GM23338 (cell line): ENCODE results near the gene CLTRN. TPM values are rescaled to one million over a fixed set of nuclear protein-coding genes. Genes with fewer than 3 reads are reported as not detected.

ENCODE experiments used
- ATAC-seq: fragments of 200-7000 bp; cut with Tn5 transposase; 3 replicates; pipeline ENCODE4 v1.9.1; 2020
- DNase-seq: peaks from one replicate; pipeline ENCODE4 v3.0.0-alpha.2; 2015; ENCODE audit warnings: low spot score
- H2AFZ ChIP-seq: fragments of 200-600 bp; sonication (generic); 2 replicates; pipeline ENCODE4 v1.8.0; 2016; ENCODE audit warnings: antibody characterized with exemption, mild to moderate bottlenecking, moderate library complexity
- H3F3A ChIP-seq: fragments of 200-600 bp; sonication (generic); replicated peaks from 2 replicates; pipeline ENCODE4 v1.8.0; 2017; ENCODE audit warnings: antibody characterized with exemption, mixed run types, low read depth
- H3K27ac ChIP-seq: fragments of 200-600 bp; sonication (generic); 2 replicates; pipeline ENCODE4 v1.6.1; 2016; ENCODE audit warnings: low read depth
- H3K27me3 ChIP-seq: fragments of 200-600 bp; sonication (generic); 2 replicates; pipeline ENCODE4 v1.8.0; 2016; ENCODE audit warnings: mild to moderate bottlenecking, mixed run types, moderate library complexity; ENCODE audit not compliant: insufficient read depth
- H3K36me3 ChIP-seq: fragments of 200-600 bp; sonication (generic); 2 replicates; pipeline ENCODE4 v1.8.0; 2016; ENCODE audit warnings: mild to moderate bottlenecking; ENCODE audit not compliant: insufficient read depth
- H3K4me1 ChIP-seq: fragments of 200-600 bp; sonication (generic); 2 replicates; pipeline ENCODE4 v1.8.0; 2016; ENCODE audit warnings: mild to moderate bottlenecking, moderate library complexity; ENCODE audit not compliant: insufficient read depth
- H3K4me2 ChIP-seq: fragments of 200-600 bp; sonication (generic); 2 replicates; pipeline ENCODE4 v1.7.1; 2017; ENCODE audit warnings: mixed run types
- H3K4me3 ChIP-seq: fragments of 200-600 bp; sonication (generic); 2 replicates; pipeline ENCODE4 v1.6.1; 2016; ENCODE audit warnings: mixed run types
- H3K79me2 ChIP-seq: fragments of 200-600 bp; sonication (generic); replicated peaks from 2 replicates; pipeline ENCODE4 v1.8.0; 2017; ENCODE audit warnings: mild to moderate bottlenecking; ENCODE audit not compliant: insufficient read depth
- H3K9me2 ChIP-seq: fragments of 200-600 bp; sonication (generic); 2 replicates; pipeline ENCODE4 v1.8.0; 2017; ENCODE audit not compliant: insufficient read depth
- H4K20me1 ChIP-seq: fragments of 200-600 bp; sonication (generic); replicated peaks from 2 replicates; pipeline ENCODE4 v1.8.0; 2017; ENCODE audit warnings: mild to moderate bottlenecking; ENCODE audit not compliant: insufficient read depth
- H3K27ac Mint-ChIP-seq: 2 replicates; pipeline ENCODE4 v1.8.0; 2020; ENCODE audit warnings: inconsistent platforms, mild to moderate bottlenecking, moderate library complexity, mixed read lengths
- H3K27me3 Mint-ChIP-seq: 3 replicates; pipeline ENCODE4 v1.8.0; 2022; ENCODE audit warnings: low read depth, mild to moderate bottlenecking, moderate library complexity, mixed read lengths, inconsistent platforms; ENCODE audit not compliant: insufficient read depth, poor library complexity
- H3K36me3 Mint-ChIP-seq: 3 replicates; pipeline ENCODE4 v1.8.0; 2021; ENCODE audit warnings: low read depth, mild to moderate bottlenecking, inconsistent platforms, moderate library complexity, mixed read lengths
- H3K4me1 Mint-ChIP-seq: 3 replicates; pipeline ENCODE4 v1.8.0; 2020; ENCODE audit warnings: mild to moderate bottlenecking, inconsistent platforms, mixed read lengths
- H3K4me3 Mint-ChIP-seq: 3 replicates; pipeline ENCODE4 v1.8.0; 2021; ENCODE audit warnings: moderate library complexity, mild to moderate bottlenecking, inconsistent platforms, mixed read lengths
- H3K9me3 Mint-ChIP-seq: 3 replicates; pipeline ENCODE4 v1.8.0; 2020; ENCODE audit warnings: moderate library complexity, mild to moderate bottlenecking, inconsistent platforms, mixed read lengths
- CREB1 ChIP-seq: fragments of 250-450 bp; sonication (Bioruptor Pico); IDR thresholded peaks from 2 replicates; pipeline ENCODE4 v1.5.0; 2020; ENCODE audit warnings: low read depth, mild to moderate bottlenecking, moderate library complexity
- EZH2 ChIP-seq: fragments of 200-600 bp; sonication (generic); IDR thresholded peaks from one replicate; pipeline ENCODE4 v1.8.0; 2017; ENCODE audit warnings: antibody characterized with exemption, mild to moderate bottlenecking, low read depth; ENCODE audit not compliant: unreplicated experiment
- NANOG ChIP-seq: IDR thresholded peaks from 2 replicates; pipeline ENCODE4 v1.6.1; 2016; ENCODE audit warnings: antibody characterized with exemption, borderline replicate concordance
- REST ChIP-seq: IDR thresholded peaks from one replicate; pipeline ENCODE4 v1.6.1; 2018; ENCODE audit warnings: antibody characterized with exemption; ENCODE audit not compliant: unreplicated experiment
- STAT1 ChIP-seq: IDR thresholded peaks from one replicate; pipeline ENCODE4 v1.6.1; 2016; ENCODE audit warnings: antibody characterized with exemption; ENCODE audit not compliant: unreplicated experiment
- ZNF331 ChIP-seq: fragments of 250-450 bp; sonication (Bioruptor Pico); IDR thresholded peaks from 2 replicates; pipeline ENCODE4 v1.5.0; 2020; ENCODE audit warnings: low read depth, mild to moderate bottlenecking, moderate library complexity
- ZNF462 ChIP-seq: fragments of 250-450 bp; sonication (Bioruptor Pico); IDR thresholded peaks from 2 replicates; pipeline ENCODE4 v1.5.0; 2020; ENCODE audit warnings: mild to moderate bottlenecking, moderate library complexity
- polyA plus RNA-seq: library from polyadenylated mRNA; unstranded; fragments of >200 nt; fragmentation: Nextera tagmentation; extraction: Ambion mirVana; gene quantifications from 2 replicates; pipeline ENCODE4 v1.2.1, GENCODE V29; 2016
- total RNA-seq: library from RNA; depleted of rRNA; stranded (reverse); fragments of >200 nt; shearing (Covaris generic); gene quantifications from 2 replicates; pipeline ENCODE4 v1.2.3, GENCODE V29; 2014
- TF ChIP-seq, protein P1 (sequence below): IDR thresholded peaks from 2 replicates; pipeline ENCODE4 v1.6.1; 2016; ENCODE audit warnings: antibody characterized with exemption

The CLTRN gene
- total and polyA plus RNA-seq, 2 experiments from 2014 or later = 1.7 to 2.7 TPM

DNA sequence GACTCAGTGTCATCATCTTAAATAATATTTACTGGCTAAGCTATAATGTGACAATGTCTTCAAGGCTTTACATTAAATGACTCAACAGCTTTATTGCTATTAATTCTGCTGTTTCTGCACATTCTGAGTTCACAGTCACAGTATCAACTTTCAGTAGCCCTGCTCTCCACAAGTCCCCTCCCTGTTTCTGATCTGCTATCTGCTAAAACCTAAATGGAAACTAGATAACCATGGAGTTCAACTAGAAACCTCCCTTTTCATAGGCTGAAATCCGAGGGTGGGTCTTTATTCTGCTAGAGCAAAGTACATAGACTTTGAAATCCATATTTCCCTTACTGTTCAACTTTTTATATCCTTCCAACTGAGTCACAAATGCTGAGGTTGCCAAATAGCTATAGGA, 58.5 kb downstream of the CLTRN start:
- H3K4me2 ChIP-seq = no peak overlapping the region
- Mint-ChIP-seq H3K36me3 (no peaks in the 10 kb centered on the region), H3K4me3 (no peak overlapping the region), H3K4me1 (peaks cover 3% of the 10 kb centered on the region; the same call in 2 of the 3 replicates), H3K9me3 (no peaks in the 10 kb centered on the region), H3K27ac (no peak overlapping the region), H3K27me3 (peaks cover 4% of the 10 kb centered on the region)
- H3K27me3 ChIP-seq = no peaks in the 10 kb centered on the region
- H3K27ac ChIP-seq = no peak overlapping the region
- no peaks in the 10 kb centered on the region for H3F3A ChIP-seq
- H3K36me3 ChIP-seq = no peaks in the 10 kb centered on the region
- TF ChIP-seq, protein P1, sequence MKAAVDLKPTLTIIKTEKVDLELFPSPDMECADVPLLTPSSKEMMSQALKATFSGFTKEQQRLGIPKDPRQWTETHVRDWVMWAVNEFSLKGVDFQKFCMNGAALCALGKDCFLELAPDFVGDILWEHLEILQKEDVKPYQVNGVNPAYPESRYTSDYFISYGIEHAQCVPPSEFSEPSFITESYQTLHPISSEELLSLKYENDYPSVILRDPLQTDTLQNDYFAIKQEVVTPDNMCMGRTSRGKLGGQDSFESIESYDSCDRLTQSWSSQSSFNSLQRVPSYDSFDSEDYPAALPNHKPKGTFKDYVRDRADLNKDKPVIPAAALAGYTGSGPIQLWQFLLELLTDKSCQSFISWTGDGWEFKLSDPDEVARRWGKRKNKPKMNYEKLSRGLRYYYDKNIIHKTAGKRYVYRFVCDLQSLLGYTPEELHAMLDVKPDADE = no peak
- TF ChIP-seq CREB1 = no peak
- TF ChIP-seq NANOG = no peak
- TF ChIP-seq STAT1 = no peak
- TF ChIP-seq EZH2 = no peak
- TF ChIP-seq ZNF462 = no peak
- no peak for TF ChIP-seq ZNF331 (CRISPR knock-in tag)
- no peak for TF ChIP-seq REST
- no peaks in the 10 kb centered on the region for H3K9me2 ChIP-seq
- no peak overlapping the region for H3K4me3 ChIP-seq
- H2AFZ ChIP-seq = no peak overlapping the region
- DNase-seq = no peak
- no peaks in the 10 kb centered on the region for H3K4me1 ChIP-seq
- H3K79me2 ChIP-seq = no peaks in the 10 kb centered on the region
- ATAC-seq = no peak
- H4K20me1 ChIP-seq = no peaks in the 10 kb centered on the region
